Activated CD8-positive, alpha-beta memory T cell treated with anti-CD3 and anti-CD28 coated beads for 24 hours (primary cell): ENCODE results near the gene G0S2.
"Not testable (repeated sequence)": the region's sequence is repeated elsewhere in the genome, so short reads cannot be mapped to it uniquely, and the experiment has no call there.

Experiments used
- DNase-seq: peaks from one replicate; pipeline ENCODE4 v3.0.0-alpha.2; 2020

The G0S2 gene

GRCh38 chr1:209685821-209686220 is 10.6 kb downstream of the G0S2 start:
- no peak for DNase-seq

- no peak for DNase-seq
Observed at GRCh38 chr1:209686322-209686721, 11.1 kb downstream of the G0S2 start.

GRCh38 chr1:209688746-209689234 is 13.6 kb downstream of the G0S2 start:
- DNase-seq: no peak

GRCh38 chr1:209689477-209689876 is 14.3 kb downstream of the G0S2 start:
- DNase-seq: no peak

GRCh38 chr1:209691237-209691636 is 16.0 kb downstream of the G0S2 start:
- no peak for DNase-seq

GRCh38 chr1:209692296-209692695 is 17.1 kb downstream of the G0S2 start:
- DNase-seq: no peak

- DNase-seq: peak; percentile 85
Observed at GRCh38 chr1:209692745-209693504, 17.7 kb downstream of the G0S2 start.

GRCh38 chr1:209696673-209697072 is 21.5 kb downstream of the G0S2 start:
- no peak for DNase-seq

- no peak for DNase-seq
Observed at GRCh38 chr1:209697126-209697525, 21.9 kb downstream of the G0S2 start.

- DNase-seq: not testable (repeated sequence)
Observed at GRCh38 chr1:209700686-209701085, 25.5 kb downstream of the G0S2 start.

- DNase-seq: no peak
Observed at GRCh38 chr1:209702832-209703231, 27.6 kb downstream of the G0S2 start.

GRCh38 chr1:209703834-209704504 is 28.8 kb downstream of the G0S2 start:
- no peak for DNase-seq

- DNase-seq: no peak
Observed at GRCh38 chr1:209704584-209704983, 29.4 kb downstream of the G0S2 start, which contains the start of gene HSD11B1. HSD11B1 (plus strand) TSS chr1:209704846; CDS start chr1:209704943, 97 bp downstream.

- DNase-seq: no peak
Observed at GRCh38 chr1:209705033-209705598, 29.9 kb downstream of the G0S2 start.

- no peak for DNase-seq
Observed at GRCh38 chr1:209706622-209707021, 31.4 kb downstream of the G0S2 start.

GRCh38 chr1:209707308-209707707 is 32.1 kb downstream of the G0S2 start:
- no peak for DNase-seq

- DNase-seq: no peak
Observed at GRCh38 chr1:209708297-209708696, 33.1 kb downstream of the G0S2 start.

- no peak for DNase-seq
Observed at GRCh38 chr1:209710093-209710492, 34.9 kb downstream of the G0S2 start.

GRCh38 chr1:209710847-209711246 is 35.6 kb downstream of the G0S2 start:
- DNase-seq: no peak

GRCh38 chr1:209714338-209714737 is 39.1 kb downstream of the G0S2 start:
- DNase-seq: no peak

GRCh38 chr1:209715314-209715713 is 40.1 kb downstream of the G0S2 start:
- no peak for DNase-seq

- no peak for DNase-seq
Observed at GRCh38 chr1:209717818-209718217, 42.6 kb downstream of the G0S2 start.

- DNase-seq: no peak
Observed at GRCh38 chr1:209720326-209720725, 45.1 kb downstream of the G0S2 start.

- DNase-seq: no peak
Observed at GRCh38 chr1:209720826-209721225, 45.6 kb downstream of the G0S2 start.
